ENCODE measurements around the gene BNIP3.

BNIP3 gene

GRCh38 chr10:131981429-131982184, at the start of gene BNIP3:
Gene BNIP3, minus strand, starts transcription at chr10:131981923. Its CDS starts 117 bp downstream, at chr10:131981806.
- peak; percentile 100 for DNase-seq (ENCODE audit: low spot score)
- no peak for TF ChIP-seq CTCF (IDR thresholded peaks at IDR 0.05; ENCODE audit: extremely low read depth, missing control alignments)

GRCh38 chr10:132030898-132031463, 49.3 kb upstream of the BNIP3 start:
- no peak for DNase-seq (ENCODE audit: low spot score)
- no peak for TF ChIP-seq CTCF (IDR thresholded peaks at IDR 0.05; ENCODE audit: extremely low read depth, missing control alignments)

GRCh38 chr10:132028706-132029105, 47.0 kb upstream of the BNIP3 start:
- TF ChIP-seq CTCF (IDR thresholded peaks at IDR 0.05; ENCODE audit: extremely low read depth, missing control alignments) = no peak
- no peak for DNase-seq (ENCODE audit: low spot score)

- no peak for TF ChIP-seq CTCF (IDR thresholded peaks at IDR 0.05; ENCODE audit: extremely low read depth, missing control alignments)
- peak; percentile 3 for DNase-seq (ENCODE audit: low spot score)
Observed at GRCh38 chr10:132027423-132027983, 45.8 kb upstream of the BNIP3 start.

GRCh38 chr10:132023092-132023811, 41.5 kb upstream of the BNIP3 start:
- peak; percentile 84 for DNase-seq (ENCODE audit: low spot score)
- TF ChIP-seq CTCF (IDR thresholded peaks at IDR 0.05; ENCODE audit: extremely low read depth, missing control alignments) = peak; percentile 97

GRCh38 chr10:132022241-132022640, 40.5 kb upstream of the BNIP3 start:
- no peak for TF ChIP-seq CTCF (IDR thresholded peaks at IDR 0.05; ENCODE audit: extremely low read depth, missing control alignments)
- DNase-seq (ENCODE audit: low spot score) = no peak

Measured in GM20000 (cell line).